GM19438 (cell line): ENCODE results near the gene UBAP2.

ENCODE experiments used
- ATAC-seq: cut with Tn5 transposase; IDR thresholded peaks from one replicate; pipeline ENCODE4 v1.9.1; 2021; ENCODE audit warnings: low read depth; ENCODE audit not compliant: unreplicated experiment

UBAP2 gene

DNA sequence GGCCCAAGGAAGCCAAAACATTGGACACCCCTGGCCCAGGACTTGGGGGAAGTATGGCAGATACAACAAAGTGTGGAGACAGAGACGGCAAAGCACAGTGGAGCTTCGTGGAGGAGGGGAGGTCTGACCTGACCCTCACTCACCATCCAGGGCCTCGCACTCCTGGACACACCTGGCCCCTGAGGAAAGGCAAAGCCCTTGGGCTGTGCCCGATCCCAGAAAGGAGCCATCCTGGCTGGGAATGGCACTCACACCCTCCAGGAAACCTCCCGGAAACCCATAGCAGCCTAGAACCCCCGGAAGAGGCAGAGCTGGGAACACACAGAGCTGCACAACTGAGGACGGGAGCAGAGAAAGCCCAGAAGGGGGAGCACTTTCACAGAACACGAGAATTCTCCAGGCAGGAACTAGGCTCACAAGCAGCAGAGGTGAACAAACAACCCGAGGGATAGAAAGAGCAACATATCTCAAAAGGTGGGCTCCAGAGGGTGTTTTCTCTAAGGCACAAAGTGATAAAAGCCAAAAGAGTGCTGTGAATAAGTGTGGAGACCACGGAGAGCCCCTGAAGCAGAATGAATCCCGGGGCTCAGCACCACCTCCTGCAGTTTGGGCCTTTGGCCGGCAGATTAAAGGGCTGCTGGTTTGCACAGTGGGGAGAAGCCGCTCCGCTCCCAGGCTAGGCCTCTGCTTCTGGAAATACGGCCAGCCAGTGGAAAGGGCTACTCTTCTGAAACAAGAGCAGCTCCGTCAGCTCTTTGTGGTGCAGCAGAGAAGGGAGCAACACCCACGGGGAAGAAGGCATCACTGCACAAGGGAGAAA lies 123.5 kb downstream of the UBAP2 start:
- no peak for ATAC-seq

DNA sequence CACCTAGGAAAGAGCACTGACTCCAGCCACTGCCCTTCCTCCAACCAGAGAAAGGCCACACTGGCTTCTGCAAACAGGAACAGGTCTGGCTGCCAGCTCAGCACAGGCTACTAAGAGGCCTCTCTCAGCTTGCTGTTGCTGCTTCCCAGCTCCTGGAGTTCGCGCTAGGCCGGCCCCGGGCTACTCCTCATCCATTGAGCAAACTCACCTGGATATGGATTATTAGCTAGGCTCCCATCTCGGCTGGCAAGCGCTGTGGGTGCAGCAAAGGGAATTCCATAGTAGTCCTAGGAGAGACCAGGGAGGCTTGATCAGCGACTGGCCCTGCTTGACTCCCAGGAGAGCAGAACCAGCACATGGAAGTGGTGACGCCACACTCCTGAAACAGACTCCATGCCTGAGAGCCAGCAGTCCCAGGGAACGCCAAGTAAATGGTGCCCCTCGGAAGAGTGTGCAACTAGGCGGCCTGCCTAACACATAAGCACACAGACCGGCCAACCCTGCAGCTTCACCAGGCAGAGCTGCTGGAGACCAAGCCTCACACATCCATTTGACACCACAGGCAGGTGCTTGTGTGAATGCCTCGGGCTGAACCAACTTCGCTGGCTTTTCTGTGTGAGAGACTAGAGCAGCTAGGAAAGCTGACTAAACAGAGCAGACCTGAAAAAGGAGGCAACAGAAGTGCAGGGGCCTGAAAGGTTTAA lies 124.5 kb downstream of the UBAP2 start:
- ATAC-seq: no peak

DNA sequence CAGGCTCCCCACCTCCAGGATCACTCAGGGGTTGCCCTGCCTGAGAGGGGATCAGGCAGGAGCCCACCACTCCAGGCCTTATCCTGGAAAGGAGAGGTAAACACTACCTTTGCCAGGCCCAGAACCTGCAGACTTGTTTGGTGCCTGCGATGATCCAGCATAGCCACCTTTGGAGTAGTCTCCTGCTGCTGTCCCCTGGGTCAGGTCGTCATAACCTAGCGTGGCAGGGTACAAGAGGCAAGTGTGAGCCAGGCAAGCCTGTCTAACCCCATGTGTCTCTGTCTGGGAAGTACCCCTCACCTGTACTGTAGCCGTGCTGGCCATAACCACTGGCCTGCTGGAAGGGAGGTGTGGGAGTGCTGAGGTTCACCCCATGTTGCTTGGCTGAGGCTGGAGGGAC lies 125.6 kb downstream of the UBAP2 start:
- no peak for ATAC-seq

DNA sequence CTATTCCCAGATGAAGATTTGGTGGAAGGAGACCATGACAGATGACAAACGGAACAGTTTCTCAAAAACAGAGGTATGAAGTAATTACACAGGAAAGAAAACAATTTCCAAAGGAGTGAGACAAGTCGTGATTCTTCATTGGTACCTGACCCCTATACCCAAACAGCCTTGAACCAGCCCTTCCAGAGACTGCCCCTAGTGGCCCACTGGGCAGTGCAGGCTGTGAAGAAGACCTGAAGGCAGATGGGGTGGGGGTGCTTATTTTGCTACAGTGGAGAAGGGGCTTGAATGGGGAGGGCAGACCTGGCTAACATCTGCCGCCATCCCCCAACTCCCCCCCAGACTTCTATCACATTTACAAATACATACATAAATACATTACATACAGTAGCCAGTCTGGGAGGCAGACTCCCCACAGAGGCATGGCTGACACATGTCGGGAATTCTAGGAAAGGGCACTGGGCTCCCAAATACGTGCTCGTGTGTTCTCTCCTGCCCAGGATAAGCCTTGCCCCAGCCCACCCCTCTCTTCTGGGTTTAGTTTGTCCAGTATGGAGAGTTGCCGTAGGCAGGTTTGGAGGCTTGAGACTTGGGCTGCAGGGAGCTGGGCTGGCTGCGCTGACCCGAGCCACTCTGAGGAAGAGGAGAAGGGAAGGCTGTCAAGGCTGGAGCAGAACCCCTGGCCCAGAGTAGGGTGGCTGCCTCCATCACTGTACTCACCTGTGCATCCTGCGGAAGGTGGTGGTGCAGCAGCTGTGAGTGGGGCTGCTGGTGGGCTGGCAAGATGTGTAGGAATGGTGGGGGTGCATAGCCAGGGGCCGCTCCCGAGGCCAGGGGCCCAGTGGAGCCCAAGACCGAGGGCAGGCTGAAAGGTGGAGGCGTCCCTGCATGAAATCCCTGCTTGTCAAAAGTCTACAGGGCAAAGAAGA lies 126.5 kb downstream of the UBAP2 start:
- no peak for ATAC-seq

DNA sequence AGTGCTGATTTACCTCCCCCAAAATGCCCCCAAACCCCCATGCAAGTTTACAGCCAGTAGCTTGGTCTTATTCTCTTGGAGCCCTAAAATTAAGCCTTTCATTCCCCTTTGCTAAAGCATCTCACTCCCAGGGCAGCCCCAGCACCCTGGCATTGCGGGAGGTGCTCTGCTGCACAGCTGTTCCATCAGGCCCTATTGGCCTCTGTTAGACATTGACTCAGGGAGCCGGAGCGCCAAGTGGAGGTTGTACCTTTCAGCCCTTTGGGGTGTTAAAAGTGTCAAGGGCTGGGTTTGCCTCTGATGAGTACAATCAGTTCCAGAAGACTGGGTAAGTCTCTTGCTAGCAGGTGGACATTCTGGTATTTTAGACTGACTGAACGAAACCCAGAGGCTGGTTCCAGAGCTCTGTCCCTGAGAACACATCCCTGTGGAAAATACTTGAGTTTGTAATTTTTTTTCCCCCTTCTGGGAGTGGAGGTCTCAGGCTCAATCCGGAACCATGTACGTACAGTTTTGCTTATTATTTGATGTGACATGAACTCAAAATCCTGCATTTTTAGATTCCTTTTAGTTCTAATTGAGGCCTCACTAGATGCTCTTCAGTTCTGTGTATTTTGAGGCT lies 129.3 kb downstream of the UBAP2 start:
- ATAC-seq: no peak

DNA sequence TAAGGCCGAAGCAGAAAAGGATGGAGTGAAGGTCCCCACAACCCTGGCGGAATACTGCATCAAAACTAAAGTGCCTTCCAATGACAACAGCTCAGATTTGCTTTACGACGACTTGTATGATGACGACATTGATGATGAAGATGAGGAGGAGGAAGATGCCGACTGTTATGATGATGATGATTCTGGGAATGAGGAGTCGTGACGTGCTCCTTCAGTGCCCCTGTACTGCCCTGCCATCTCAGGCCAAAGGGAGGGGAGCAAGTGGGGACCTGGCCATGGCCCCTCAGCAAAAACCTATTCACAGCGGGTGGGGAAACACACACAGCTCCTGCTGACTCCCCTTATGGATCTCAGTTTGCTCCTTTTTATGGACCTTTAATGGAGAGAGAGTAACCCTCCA lies 131.7 kb downstream of the UBAP2 start:
- no peak for ATAC-seq

DNA sequence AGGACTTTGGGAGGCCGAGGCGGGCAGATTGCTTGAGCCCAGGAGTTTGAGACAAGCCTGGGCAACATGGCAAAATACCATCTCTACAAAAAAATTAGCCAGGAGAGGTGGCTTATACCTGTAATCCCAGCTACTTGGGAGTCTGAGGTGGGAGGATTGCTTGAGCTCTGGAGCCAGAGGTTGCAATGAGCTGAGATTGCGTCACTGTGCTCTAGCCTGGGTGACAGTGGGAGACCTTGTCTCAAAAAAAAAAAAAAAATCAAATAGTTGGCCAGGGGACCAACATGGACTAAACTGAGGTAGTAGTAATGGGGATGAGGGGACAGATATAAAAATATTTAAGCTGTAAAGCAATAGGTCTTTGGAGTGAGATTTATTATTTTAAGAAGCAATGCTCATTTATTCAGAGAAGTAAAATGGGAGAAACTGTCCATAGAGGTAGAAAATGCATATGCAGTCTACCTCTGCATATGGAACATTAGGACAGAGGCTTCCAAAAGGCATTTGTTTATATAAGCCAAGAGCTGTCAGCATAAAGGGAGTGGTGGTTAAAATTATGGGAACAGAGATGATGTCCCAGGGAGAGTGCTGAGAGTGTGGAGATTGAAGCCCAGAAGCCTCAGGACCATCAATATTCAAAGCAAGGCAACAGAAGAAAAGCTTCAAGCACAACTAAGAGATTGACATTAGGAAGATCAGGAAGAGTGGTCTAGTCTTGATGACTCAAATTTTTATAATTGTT lies 133.6 kb downstream of the UBAP2 start:
- ATAC-seq: no peak

DNA sequence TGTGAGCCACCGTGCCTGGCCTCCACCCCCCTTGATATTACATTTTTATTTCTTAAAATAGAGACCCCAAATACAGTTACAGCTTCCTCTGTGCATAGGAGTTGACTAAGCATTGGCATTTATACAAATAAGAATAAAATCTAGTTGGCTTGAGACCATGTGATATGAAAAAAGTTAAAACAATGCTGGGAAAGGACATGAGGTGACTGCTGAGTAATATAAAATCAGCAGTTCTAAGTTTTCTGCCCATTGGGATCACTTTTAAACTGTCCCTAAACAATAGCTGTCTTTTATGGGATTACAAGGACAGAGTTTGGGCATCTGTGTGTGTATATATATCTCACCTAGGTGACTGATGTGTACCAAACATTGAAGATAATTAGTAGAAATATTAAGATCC lies 135.1 kb downstream of the UBAP2 start:
- no peak for ATAC-seq

DNA sequence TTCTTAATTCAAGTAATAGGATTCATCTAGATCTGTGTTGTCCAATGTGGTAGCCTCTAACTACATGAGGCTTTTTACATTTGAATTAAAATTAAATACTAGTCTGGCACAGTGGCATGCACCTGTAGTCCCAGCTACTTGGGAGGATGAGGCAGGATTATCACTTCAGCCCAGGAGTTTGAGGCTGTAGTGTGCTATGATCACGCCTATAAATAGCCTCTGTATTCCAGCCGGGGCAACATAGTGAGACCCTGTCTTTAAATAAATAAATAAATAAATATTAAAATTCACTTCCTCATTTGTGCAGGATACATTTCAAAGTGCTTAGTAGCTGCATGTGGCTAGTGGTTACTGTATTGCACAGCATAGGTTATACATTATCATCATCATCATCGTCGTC lies 139.9 kb downstream of the UBAP2 start:
- no peak for ATAC-seq

DNA sequence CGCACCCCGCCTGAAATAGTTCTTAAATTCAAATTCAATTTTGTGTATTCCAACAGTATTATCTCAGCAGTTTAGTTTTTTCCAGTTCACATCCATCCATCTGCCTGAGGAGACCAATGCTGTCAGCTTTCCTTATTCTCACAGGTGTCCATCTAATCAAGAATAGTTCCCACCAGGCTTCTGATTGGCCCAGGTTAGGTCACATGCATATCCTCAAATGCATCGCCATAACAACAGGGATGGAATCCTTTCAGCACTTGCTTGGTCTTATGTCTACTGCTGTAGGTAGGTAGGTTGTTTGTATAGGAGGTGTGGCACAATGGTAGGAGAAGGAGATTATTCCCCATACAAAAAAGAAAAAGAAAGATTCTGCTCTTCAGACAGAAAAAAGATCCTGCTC lies 140.6 kb downstream of the UBAP2 start:
- no peak for ATAC-seq

DNA sequence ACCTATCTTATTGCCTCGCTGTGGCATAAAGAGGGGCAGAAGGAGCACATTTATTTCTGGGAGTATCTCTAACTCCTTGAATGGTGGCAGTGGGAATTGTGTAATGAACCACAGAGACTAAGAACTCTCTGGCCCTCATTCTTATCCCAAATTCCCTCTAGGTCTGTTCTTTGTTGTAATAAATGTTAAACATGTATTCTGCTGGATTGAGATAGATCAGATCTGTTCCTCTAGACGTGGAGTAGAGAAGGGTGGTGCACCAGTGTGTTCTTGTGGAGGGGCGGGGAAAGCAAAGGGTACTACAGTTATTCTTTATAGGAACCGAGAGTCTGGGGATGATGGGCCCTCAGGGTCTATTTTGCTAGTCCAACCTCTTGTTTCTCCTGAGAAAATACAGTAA lies 141.3 kb downstream of the UBAP2 start:
- no peak for ATAC-seq

DNA sequence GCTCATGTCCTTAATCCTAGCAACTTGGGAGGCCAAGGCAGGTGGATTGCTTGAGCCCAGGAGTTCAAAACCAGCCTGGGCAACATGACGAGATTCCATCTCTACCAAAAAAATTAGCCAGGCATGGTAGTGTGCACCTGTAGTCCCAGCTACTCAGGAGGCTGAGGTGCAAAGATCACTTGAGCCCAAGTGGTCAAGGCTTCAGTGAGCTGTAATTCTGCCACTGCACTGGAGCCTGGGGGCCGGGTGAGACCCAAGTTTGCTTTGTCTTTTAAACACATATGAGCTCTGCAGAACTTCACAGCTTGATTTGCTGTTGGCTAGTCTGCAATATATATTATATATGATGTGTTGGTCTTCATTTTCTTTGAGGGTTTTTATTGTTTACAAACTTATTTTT lies 141.9 kb downstream of the UBAP2 start:
- no peak for ATAC-seq

DNA sequence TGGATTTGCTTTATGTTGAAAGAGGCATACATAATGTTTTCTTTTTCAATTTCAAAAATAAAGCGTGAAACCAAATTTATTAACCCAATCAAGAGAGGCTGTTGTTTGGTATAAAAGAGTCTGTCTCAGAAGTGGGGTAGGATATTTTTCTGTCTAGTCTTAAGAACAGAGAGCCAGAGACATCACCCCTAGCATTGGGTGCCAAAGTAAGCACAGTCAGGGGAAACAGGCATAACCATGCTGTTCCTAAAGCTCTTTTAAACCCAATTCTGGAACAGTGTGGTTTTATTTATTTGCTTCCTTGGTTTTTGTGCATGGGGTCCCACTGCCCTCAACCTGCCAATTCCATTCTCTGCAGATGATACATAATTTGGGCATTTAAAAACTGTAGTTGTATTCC lies 143.6 kb downstream of the UBAP2 start:
- ATAC-seq: no peak

DNA sequence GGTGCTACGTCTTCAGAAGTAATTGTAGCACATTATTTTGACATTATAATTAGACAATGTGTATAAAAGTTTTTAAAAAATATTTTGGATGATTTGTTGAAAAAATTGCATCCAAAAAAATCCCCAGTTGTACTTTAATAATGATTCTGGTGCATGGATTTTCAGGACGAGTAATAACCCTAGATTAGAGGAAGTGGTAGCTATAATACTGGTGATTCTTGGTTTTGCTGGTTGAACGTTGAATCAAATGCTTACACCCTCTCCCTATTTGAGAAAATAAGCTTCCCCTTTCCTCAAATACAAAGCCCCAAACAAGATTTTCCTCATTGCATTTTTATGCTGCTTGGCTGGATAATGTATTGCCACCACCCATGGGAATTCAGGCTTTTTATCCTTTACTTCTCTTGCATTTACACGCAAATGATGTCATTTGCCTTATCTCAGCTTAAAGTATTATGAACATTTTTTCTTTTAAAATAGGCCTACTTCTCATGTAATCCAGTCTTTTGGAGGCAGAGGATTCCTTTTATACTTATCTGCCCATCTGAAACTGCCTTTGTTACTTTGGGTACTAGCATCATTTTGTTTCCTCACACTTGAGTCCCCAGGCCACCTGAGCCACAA lies 145.4 kb downstream of the UBAP2 start:
- no peak for ATAC-seq

DNA sequence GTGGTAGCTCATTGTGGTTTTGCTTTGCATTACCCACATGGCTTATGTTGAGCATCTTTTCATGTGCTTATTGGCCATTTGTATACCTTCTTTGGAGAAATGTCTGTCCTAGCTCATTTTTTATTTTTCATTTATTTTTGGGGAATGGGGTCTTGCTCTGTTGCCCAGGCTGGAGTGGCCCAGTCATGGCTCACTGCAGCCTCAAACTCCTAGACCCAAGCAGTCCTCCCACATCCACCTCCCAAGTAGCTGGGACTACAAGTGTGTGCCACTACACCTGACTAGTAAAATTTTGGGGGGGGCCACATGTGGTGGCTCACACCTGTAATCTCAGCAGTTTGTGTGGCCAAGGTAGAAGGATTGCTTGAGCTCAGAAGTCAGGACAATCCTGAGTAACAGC lies 154.4 kb downstream of the UBAP2 start:
- ATAC-seq: no peak

DNA sequence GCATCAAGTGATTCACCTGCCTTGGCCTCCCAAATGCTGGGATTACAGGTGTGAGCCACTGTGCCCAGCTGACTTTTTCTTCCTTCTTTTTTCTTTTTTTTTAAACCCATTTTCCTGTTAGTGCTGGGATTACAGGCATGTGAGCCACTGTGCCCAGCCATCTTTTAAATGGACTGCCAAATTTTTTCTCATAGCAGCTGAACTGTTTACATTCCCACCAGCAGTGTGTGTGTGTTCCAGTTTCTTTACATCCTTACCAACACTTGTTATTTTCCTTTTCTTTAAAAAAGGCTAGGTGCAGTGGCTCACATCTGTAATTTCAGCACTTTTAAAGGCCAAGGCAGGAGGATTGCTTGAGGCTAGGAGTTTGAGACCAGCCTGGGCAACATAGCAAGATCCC lies 154.8 kb downstream of the UBAP2 start:
- no peak for ATAC-seq

DNA sequence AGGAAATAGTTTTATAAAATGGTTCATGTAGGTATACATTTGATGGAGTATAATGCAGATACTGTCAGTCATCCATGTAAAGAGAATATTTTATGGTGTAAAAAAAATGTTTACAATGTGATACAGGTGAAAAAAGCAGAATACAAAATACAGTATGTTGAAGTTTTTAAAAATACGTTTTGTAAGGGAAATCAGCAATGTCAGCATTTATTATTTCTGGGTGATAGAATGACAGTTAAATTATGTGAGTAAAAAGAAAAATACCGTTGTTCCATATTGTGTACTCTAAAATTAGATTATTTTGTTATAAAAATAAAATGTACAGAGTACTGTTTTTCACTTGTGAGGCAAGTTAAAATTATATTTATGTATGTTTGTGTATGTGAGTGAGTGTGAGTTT lies 162.7 kb downstream of the UBAP2 start:
- no peak for ATAC-seq

DNA sequence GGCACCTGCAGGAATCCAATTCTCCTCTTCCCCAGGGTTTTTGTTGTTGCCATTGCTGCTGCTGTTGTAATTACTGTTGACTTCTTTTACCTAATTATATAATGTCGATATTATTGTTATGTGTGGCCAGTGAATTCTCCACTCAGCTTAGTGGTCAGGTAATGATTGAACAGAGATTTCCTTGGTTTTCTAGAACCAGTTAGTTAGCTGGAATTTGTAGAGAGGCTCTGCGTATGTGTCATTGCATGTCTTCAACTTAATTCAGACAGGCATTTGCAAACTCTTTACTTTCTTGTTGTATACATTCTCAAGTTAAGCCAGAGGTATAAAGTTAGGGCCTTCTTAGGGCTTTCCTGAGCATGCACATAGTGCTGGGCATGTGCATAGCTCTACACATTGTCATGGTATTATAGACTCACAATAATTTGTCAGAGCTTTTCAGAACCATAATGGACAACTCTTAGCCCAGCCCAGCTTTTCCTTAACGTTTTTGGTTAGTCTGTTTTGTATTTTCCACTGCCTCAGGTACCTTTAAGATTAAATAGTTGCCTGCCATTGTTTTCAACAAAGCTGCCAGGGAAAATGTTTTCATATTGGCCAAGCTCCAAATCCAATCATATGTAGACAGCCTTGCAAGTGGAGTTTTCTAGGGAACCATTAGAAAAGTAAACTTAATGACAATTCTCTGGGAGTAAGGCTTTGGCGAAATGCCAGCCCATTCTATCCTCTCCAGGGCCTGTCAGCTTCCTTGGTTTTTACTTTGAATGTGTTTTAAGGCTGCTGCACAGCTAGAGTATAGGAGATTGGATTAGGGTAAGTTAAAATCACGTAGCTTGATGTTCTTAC lies 163.6 kb downstream of the UBAP2 start:
- ATAC-seq: no peak

DNA sequence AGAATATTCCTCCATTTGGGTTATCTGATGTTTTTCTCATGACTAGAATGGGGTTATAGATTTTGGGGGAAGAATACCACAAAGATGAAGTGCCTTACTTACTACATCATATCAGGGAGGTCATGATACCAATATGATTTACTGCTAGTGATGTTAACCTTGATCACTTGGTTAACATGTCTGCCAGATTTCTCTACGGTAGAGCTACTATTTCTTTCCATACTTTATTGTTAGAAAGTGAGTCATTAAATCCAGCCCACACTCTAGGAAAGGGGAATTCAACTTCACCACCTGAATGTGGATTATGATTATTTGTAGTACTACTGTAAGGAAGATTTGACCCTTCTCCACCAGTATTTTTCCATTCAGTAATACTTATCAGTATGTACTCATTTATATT lies 167.1 kb downstream of the UBAP2 start:
- no peak for ATAC-seq
